Cardiac fibroblast (primary cell): ENCODE measurements around the gene DPH2.

Experiments used
- DNase-seq, 2 donors: peaks; one replicate each; pipeline versions ENCODE4 v3.0.0 to v3.0.0-alpha.2; 2010; ENCODE audit warnings: low read depth in 2 of 2
- H3K4me3 ChIP-seq, 2 donors: replicated peaks in 1 of 2; 1 replicate in 1 of 2; 2 replicates in 1 of 2; pipeline ENCODE4 v1.5.1; 2011; ENCODE audit warnings: low read depth in 2 of 2, low read length in 2 of 2, mild to moderate bottlenecking in 2 of 2, moderate library complexity in 1 of 2
- CTCF ChIP-seq: IDR thresholded peaks from one replicate; pipeline ENCODE4 v1.5.1; 2011; ENCODE audit warnings: low read depth, mild to moderate bottlenecking, low read length, inconsistent platforms

The DPH2 gene

GRCh38 chr1:43992232-43992995, 22.6 kb downstream of the DPH2 start:
- no peak for TF ChIP-seq CTCF
- peak overlapping the region; percentile 64 to 74 for H3K4me3 ChIP-seq
- DNase-seq = no peak

- DNase-seq = no peak
- TF ChIP-seq CTCF = no peak
- H3K4me3 ChIP-seq = no peak overlapping the region
Observed at GRCh38 chr1:43993206-43993914, 23.6 kb downstream of the DPH2 start.

- no peak overlapping the region for H3K4me3 ChIP-seq
- no peak for TF ChIP-seq CTCF
- DNase-seq = no peak
Observed at GRCh38 chr1:43994071-43994470, 24.3 kb downstream of the DPH2 start.

- H3K4me3 ChIP-seq = no peak overlapping the region
- peak; percentile 44 for TF ChIP-seq CTCF
- DNase-seq = peak; percentile 38 to 39
Observed at GRCh38 chr1:43994794-43995790, 25.3 kb downstream of the DPH2 start.

GRCh38 chr1:43995984-43996732, 26.3 kb downstream of the DPH2 start:
- no peak for DNase-seq
- no peak for TF ChIP-seq CTCF
- H3K4me3 ChIP-seq = no peak overlapping the region

- DNase-seq = no peak
- no peak overlapping the region for H3K4me3 ChIP-seq
- TF ChIP-seq CTCF = no peak
Observed at GRCh38 chr1:43996733-43997115, 26.9 kb downstream of the DPH2 start.
